ENCODE data around the gene TCIRG1. TPM values are rescaled to one million over a fixed set of nuclear protein-coding genes. Genes with fewer than 3 reads are reported as not detected.

The TCIRG1 gene
- total and polyA plus RNA-seq, 4 donors = 32.2 to 96.1 (median 44.5) TPM

DNA sequence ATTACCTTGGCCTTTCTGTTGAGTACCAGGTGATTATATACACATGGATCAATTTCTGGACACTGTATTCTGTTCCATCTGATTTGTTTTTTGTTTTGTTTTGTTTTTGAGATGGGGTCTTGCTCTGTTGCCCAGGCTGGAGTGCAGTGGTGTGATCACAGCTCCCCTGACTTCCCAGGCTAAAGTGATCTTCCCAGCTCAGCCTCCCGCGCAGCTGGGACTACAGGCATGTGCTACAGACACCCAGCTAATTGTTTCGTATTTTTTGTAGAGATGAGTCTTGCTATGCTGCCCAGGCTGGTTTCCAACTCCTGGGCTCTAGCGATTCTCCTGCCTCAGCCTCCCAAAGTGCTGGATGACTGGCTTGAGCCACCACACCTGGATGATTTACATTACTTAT is 19.0 kb downstream of the TCIRG1 start:
- Histone ChIP-seq H3K27ac (ENCODE audit: low read depth in 1 of 2, low read length in 2 of 2) (no peak overlapping the region), H3K4me3 (ENCODE audit: low read depth in 1 of 3, low read length in 3 of 3) (no peak overlapping the region)
- WGBS = 97% methylated on average over 4 of the region's 4 CpGs

DNA sequence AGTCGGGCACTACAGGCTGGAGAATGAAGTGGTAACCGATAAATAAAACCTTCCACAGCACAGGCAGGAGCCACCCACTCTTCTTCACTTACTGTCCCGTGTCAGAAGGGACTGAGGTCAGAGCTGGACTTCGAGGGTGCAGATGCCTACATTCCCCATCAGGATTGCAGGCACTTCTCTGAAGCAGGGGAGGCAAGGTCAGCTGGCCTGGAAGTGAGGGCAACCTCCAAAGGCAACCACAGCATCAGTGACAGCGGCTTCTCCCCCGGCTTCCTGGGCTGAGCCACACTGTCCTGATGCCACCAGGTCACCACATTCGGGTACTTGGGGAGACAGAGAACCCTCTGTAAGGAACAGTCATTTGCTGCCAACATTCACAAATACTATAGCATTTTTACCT is 22.7 kb downstream of the TCIRG1 start:
- Histone ChIP-seq H3K9ac (ENCODE audit: low read depth in 1 of 2, low read length in 2 of 2) (no peak overlapping the region), H3K27ac (ENCODE audit: low read depth in 1 of 2, low read length in 2 of 2) (no peak overlapping the region), H3K27me3 (ENCODE audit: control insufficient read depth in 4 of 4, insufficient read depth in 4 of 4, low read length in 3 of 4) (no peaks in the 10 kb centered on the region), H3K4me3 (ENCODE audit: low read depth in 1 of 3, low read length in 3 of 3) (no peak overlapping the region), H3K4me1 (ENCODE audit: control insufficient read depth in 4 of 4, insufficient read depth in 4 of 4, low read length in 3 of 4) (no peaks in the 10 kb centered on the region), H3K36me3 (ENCODE audit: control insufficient read depth in 4 of 4, insufficient read depth in 3 of 4, low read depth in 1 of 4, low read length in 3 of 4) (peaks cover 11 to 56% (median 45%) of the 10 kb centered on the region in 4 donors), H3K9me3 (ENCODE audit: control insufficient read depth in 4 of 4, low read length in 3 of 4) (no peaks in the 10 kb centered on the region)
- DNase-seq (ENCODE audit: low spot score) = no peak
- TF ChIP-seq HNF4G (IDR thresholded peaks at IDR 0.05) (no peak), JUND (IDR thresholded peaks at IDR 0.05) (no peak), TAF1 (conservative IDR thresholded peaks at IDR 0.05) (no peak), NR2F2 (IDR thresholded peaks at IDR 0.05) (no peak)
- WGBS = 97% methylated on average over 7 of the region's 7 CpGs

More for the DNA sequence above, 19.0 kb downstream of the TCIRG1 start:
- Histone ChIP-seq H3K9ac (ENCODE audit: low read depth in 1 of 2, low read length in 2 of 2) (no peak overlapping the region), H3K4me1 (ENCODE audit: control insufficient read depth in 4 of 4, insufficient read depth in 4 of 4, low read length in 3 of 4) (no peaks in the 10 kb centered on the region), H3K9me3 (ENCODE audit: control insufficient read depth in 4 of 4, low read length in 3 of 4) (no peaks in the 10 kb centered on the region), H3K36me3 (ENCODE audit: control insufficient read depth in 4 of 4, insufficient read depth in 3 of 4, low read depth in 1 of 4, low read length in 3 of 4) (peaks cover 16 to 40% (median 26%) of the 10 kb centered on the region in 4 donors), H3K27me3 (ENCODE audit: control insufficient read depth in 4 of 4, insufficient read depth in 4 of 4, low read length in 3 of 4) (no peaks in the 10 kb centered on the region)
- no peak for DNase-seq (ENCODE audit: low spot score)
- TF ChIP-seq HNF4G (IDR thresholded peaks at IDR 0.05) = no peak
- TF ChIP-seq GABPA (IDR thresholded peaks at IDR 0.05 in 1 of 2, conservative IDR thresholded peaks at IDR 0.05 in 1 of 2) = no peak
- no peak for TF ChIP-seq NR2F2 (IDR thresholded peaks at IDR 0.05)
- no peak for TF ChIP-seq RAD21 (IDR thresholded peaks at IDR 0.05)
- TF ChIP-seq SP1 (IDR thresholded peaks at IDR 0.05) = no peak
- TF ChIP-seq, protein P1, sequence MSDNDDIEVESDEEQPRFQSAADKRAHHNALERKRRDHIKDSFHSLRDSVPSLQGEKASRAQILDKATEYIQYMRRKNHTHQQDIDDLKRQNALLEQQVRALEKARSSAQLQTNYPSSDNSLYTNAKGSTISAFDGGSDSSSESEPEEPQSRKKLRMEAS (IDR thresholded peaks at IDR 0.05) = no peak
- no peak for TF ChIP-seq EGR1 (IDR thresholded peaks at IDR 0.05; ENCODE audit: low read depth in 2 of 2)
- TF ChIP-seq FOXA2 (IDR thresholded peaks at IDR 0.05) = no peak
- no peak for TF ChIP-seq RXRA (IDR thresholded peaks at IDR 0.05)

DNA sequence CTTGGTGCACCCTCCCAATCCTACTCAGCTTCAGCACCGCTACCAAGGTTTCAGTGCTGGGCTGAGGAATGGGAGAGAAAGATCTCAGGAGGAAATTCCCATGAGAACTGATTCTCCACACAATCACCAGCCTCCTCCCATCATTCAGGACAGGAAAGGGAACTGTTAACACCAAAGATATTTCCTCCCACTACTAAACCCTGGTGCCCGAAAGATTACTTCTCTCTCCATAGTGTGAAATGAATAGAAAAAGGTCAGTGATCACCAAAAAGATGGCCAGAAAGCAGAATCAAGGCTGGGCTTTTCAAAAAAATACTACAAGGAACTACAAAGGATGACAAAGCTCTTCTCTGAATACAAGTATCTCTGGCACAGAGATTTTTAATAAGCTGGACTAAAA is 26.1 kb downstream of the TCIRG1 start:
- H3K27me3 ChIP-seq (ENCODE audit: control insufficient read depth in 4 of 4, insufficient read depth in 4 of 4, low read length in 3 of 4) = no peaks in the 10 kb centered on the region
- no peaks in the 10 kb centered on the region for H3K4me1 ChIP-seq (ENCODE audit: control insufficient read depth in 4 of 4, insufficient read depth in 4 of 4, low read length in 3 of 4)
- no peak for DNase-seq (ENCODE audit: low spot score)
- TF ChIP-seq, protein P2, sequence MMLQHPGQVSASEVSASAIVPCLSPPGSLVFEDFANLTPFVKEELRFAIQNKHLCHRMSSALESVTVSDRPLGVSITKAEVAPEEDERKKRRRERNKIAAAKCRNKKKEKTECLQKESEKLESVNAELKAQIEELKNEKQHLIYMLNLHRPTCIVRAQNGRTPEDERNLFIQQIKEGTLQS (IDR thresholded peaks at IDR 0.05) = no peak
- TF ChIP-seq HNF4G (IDR thresholded peaks at IDR 0.05) (no peak), SP1 (IDR thresholded peaks at IDR 0.05) (no peak), EGR1 (IDR thresholded peaks at IDR 0.05; ENCODE audit: low read depth in 2 of 2) (no peak)
- no peak overlapping the region for H3K27ac ChIP-seq (ENCODE audit: low read depth in 1 of 2, low read length in 2 of 2)
- no peak overlapping the region for H3K4me3 ChIP-seq (ENCODE audit: low read depth in 1 of 3, low read length in 3 of 3)
- H3K36me3 ChIP-seq (ENCODE audit: control insufficient read depth in 4 of 4, insufficient read depth in 3 of 4, low read depth in 1 of 4, low read length in 3 of 4) = peaks cover 14 to 81% (median 50%) of the 10 kb centered on the region in 4 donors
- no peak overlapping the region for H3K9ac ChIP-seq (ENCODE audit: low read depth in 1 of 2, low read length in 2 of 2)
- WGBS = 80% methylated on average over 2 of the region's 2 CpGs
- H3K9me3 ChIP-seq (ENCODE audit: control insufficient read depth in 4 of 4, low read length in 3 of 4) = no peaks in the 10 kb centered on the region

DNA sequence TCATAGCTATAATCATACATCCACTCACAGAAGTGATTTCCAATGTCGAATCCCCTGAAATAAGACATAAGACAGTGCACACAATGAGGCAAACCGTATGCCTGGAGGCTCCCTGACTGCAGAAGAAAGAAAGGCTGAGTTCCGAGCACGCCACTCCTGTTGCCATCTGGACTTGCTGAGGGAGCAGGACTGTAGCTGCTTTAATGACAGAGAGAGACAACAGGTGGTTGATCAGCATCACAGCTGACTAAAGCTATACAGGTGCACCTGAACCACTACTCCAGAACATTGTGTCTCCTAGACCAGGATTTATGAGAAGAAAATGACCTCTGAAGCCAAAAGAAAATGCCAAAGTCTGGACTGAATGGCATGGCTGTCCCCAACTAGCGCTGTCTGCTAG is 27.0 kb downstream of the TCIRG1 start:
- H3K4me1 ChIP-seq (ENCODE audit: control insufficient read depth in 4 of 4, insufficient read depth in 4 of 4, low read length in 3 of 4) = no peaks in the 10 kb centered on the region

More for the DNA sequence above, 27.0 kb downstream of the TCIRG1 start:
- no peak overlapping the region for H3K4me3 ChIP-seq (ENCODE audit: low read depth in 1 of 3, low read length in 3 of 3)
- H3K27ac ChIP-seq (ENCODE audit: low read depth in 1 of 2, low read length in 2 of 2) = no peak overlapping the region
- no peak overlapping the region for H3K9ac ChIP-seq (ENCODE audit: low read depth in 1 of 2, low read length in 2 of 2)
- H3K9me3 ChIP-seq (ENCODE audit: control insufficient read depth in 4 of 4, low read length in 3 of 4) = no peaks in the 10 kb centered on the region
- 94% methylated on average over 5 of the region's 5 CpGs for WGBS
- H3K27me3 ChIP-seq (ENCODE audit: control insufficient read depth in 4 of 4, insufficient read depth in 4 of 4, low read length in 3 of 4) = no peaks in the 10 kb centered on the region
- H3K36me3 ChIP-seq (ENCODE audit: control insufficient read depth in 4 of 4, insufficient read depth in 3 of 4, low read depth in 1 of 4, low read length in 3 of 4) = peaks cover 12 to 84% (median 53%) of the 10 kb centered on the region in 4 donors
- no peak for DNase-seq (ENCODE audit: low spot score)
- TF ChIP-seq RXRA (IDR thresholded peaks at IDR 0.05) = no peak
- no peak for TF ChIP-seq SP1 (IDR thresholded peaks at IDR 0.05)
- TF ChIP-seq FOXA2 (IDR thresholded peaks at IDR 0.05) = no peak
- TF ChIP-seq, protein P3, sequence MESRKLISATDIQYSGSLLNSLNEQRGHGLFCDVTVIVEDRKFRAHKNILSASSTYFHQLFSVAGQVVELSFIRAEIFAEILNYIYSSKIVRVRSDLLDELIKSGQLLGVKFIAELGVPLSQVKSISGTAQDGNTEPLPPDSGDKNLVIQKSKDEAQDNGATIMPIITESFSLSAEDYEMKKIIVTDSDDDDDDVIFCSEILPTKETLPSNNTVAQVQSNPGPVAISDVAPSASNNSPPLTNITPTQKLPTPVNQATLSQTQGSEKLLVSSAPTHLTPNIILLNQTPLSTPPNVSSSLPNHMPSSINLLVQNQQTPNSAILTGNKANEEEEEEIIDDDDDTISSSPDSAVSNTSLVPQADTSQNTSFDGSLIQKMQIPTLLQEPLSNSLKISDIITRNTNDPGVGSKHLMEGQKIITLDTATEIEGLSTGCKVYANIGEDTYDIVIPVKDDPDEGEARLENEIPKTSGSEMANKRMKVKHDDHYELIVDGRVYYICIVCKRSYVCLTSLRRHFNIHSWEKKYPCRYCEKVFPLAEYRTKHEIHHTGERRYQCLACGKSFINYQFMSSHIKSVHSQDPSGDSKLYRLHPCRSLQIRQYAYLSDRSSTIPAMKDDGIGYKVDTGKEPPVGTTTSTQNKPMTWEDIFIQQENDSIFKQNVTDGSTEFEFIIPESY (IDR thresholded peaks at IDR 0.05) = no peak
- TF ChIP-seq TAF1 (conservative IDR thresholded peaks at IDR 0.05) = no peak
- TF ChIP-seq GABPA (IDR thresholded peaks at IDR 0.05 in 1 of 2, conservative IDR thresholded peaks at IDR 0.05 in 1 of 2) = no peak
